Stomach (tissue), 4 donors: ENCODE measurements around the gene FAM107B.

Experiments used
- EP300 ChIP-seq: sonication (generic); formaldehyde crosslinking; IDR thresholded peaks from one replicate; pipeline ENCODE4 v1.6.1; 2017; ENCODE audit warnings: antibody characterized with exemption
- POLR2A ChIP-seq, 4 donors: fragments of 450-650 bp; IDR thresholded peaks; one replicate each; pipeline ENCODE4 v1.6.1; 2016; ENCODE audit warnings: antibody characterized with exemption in 4 of 4, control low read depth in 2 of 4, mild to moderate bottlenecking in 1 of 4, moderate library complexity in 1 of 4

DNA sequence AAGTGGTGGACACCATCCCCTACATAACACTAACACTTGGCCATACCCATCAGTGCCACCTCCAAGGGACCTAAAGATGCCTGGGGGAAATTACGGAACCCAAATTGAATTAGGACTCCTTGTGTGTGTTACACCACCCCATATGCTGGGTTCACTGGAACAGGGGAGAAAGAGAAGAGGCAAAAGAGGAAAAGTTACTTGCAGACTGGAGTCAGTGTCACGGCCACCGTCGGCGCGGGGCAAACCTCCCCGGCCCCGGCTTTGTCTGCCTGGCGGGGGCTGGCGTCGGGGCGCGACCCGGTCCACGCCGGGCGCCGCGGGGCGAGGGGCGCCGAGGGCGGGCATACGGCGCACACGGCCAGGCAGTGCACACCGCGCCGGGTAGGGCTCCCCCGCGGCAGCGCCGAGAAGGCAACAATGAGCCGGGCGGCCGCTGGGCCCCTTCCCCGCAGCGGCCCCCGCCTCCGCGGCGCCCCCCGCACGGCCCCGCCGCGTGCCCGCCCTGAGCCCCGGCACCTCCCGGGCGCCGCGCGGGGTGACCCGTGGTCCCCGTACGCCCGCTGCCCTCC is 171.1 kb downstream of the FAM107B start:
- TF ChIP-seq POLR2A (IDR thresholded peaks at IDR 0.05), result no peak
- no peak for TF ChIP-seq EP300
